ENCODE data around the gene OR6B1.
"Not testable (repeated sequence)": the region's sequence is repeated elsewhere in the genome, so short reads cannot be mapped to it uniquely, and the experiment has no call there.

OR6B1 gene

DNA sequence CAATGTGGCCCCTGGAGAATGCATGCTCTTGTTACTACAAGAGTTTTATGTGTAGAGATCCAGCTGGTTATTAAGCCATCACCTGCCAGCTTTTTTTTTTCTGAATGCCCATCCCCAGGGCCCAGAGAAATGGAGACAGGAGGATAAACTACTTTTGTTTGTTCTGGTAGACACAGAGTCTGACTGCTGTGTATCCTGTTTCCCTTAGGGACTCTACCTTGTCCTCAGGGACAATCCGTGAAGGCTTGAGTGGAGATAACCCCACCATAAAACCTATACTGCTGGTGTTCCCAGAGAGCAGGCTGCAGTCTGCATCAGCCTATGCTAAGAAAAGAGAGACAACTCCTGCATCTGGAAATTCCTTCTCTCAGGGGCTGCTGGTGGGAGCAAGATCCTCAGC, 48.5 kb downstream of the OR6B1 start, which contains the start of gene OR2A5:
Gene OR2A5, plus strand, starts transcription at position 301 of the 400 bp plus-strand sequence. CDS start 1,454 bp downstream, outside the sequence.
- DNase-seq: no peak

DNA sequence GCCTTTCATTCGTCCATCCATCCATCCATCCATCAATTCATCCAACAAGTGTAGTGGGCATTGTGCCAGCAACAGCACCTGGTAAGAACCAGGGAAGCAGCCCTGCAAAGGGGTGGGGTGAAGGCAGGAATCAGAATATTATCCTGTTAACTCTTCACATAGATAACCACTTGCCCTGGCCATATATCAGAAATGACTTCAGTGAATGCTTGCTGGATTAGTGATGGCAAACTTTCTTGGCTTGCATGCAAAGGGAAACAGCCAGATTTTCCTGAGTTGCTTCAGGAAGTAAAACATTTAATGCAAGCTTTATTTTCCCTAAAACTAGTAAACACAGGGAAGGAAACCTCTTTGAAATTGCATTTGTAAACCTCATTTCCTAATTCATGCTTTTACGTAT, 49.4 kb downstream of the OR6B1 start:
- no peak for DNase-seq

DNA sequence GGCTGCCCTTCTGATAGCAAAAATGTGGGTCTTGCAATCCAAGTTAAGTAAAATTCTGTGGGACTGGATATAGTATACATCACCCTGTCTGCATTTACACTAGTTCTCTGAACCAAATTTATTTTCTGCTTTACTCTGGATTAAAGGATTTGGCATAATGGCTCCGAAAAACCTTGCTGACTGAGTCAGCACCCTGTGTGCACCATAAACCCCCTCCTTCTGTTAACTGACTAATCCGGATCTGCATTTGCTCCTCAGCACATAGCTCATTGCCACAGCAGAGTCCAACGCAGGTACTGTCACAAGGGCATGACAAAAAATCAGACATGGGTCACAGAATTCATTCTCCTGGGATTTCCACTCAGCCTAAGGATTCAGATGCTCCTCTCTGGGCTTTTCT, 50.0 kb downstream of the OR6B1 start:
- DNase-seq: no peak

DNA sequence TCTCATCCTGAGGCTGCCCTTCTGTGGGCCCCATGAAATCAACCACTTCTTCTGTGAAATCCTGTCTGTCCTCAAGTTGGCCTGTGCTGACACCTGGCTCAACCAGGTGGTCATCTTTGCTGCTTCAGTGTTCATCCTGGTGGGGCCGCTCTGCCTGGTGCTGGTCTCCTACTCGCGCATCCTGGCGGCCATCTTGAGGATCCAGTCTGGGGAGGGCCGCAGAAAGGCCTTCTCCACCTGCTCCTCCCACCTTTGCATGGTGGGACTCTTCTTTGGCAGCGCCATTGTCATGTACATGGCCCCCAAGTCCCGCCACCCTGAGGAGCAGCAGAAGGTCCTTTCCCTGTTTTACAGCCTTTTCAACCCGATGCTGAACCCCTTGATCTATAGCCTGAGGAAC, 50.8 kb downstream of the OR6B1 start:
- not testable (repeated sequence) for DNase-seq

DNA sequence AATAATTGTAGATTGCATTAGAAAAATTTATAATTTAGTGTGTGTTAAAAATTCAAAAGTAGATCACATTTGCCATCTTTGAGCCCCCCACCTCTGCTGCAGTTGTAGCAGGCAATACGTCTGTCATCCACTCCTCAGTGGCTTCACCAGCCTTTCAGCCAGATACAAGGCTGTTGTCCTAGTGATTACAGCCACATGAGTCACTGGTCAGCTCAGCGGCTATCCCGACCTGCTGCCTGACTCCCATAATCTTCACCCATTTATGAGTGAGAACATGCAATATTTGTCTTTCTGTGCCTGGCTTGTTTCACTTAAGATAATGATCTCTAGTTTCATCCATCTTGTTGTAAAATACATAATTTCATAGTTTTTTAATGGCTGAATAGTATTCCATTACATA, 57.8 kb downstream of the OR6B1 start:
- no peak for DNase-seq
